Left ventricle myocardium inferior (tissue), 1 donor: Measurements from ENCODE around the gene PCYT2. TPM values are rescaled to one million over a fixed set of nuclear protein-coding genes. Genes with fewer than 3 reads are reported as not detected.
A peak's percentile ranks its signal among the peaks of the same experiment; 100 is the strongest.

Experiments used
- DNase-seq: peaks from one replicate; pipeline ENCODE4 v3.0.0-alpha.2; 2020
- H3K27ac ChIP-seq: fragments of 200-600 bp; replicated peaks from 2 replicates; pipeline ENCODE4 v1.8.0; 2021
- H3K27me3 ChIP-seq: fragments of 200-600 bp; 2 replicates; pipeline ENCODE4 v1.8.0; 2021; ENCODE audit warnings: low read depth
- H3K36me3 ChIP-seq: fragments of 200-600 bp; 2 replicates; pipeline ENCODE4 v1.8.0; 2021
- H3K4me1 ChIP-seq: fragments of 200-600 bp; 2 replicates; pipeline ENCODE4 v1.8.0; 2021
- H3K4me3 ChIP-seq: fragments of 200-600 bp; 2 replicates; pipeline ENCODE4 v1.8.0; 2021; ENCODE audit warnings: mild to moderate bottlenecking, moderate library complexity
- H3K9me3 ChIP-seq: fragments of 200-600 bp; replicated peaks from 2 replicates; pipeline ENCODE4 v1.8.0; 2021
- CTCF ChIP-seq: fragments of 200-600 bp; IDR thresholded peaks from 2 replicates; pipeline ENCODE4 v1.8.0; 2021; ENCODE audit warnings: antibody characterized with exemption, mild to moderate bottlenecking, borderline replicate concordance
- intact Hi-C: fragments of 100-400 bp; cut with micrococcal nuclease; formaldehyde crosslinking; loops from one replicate; pipeline ENCODE4 v1.11.0; 2022
- total RNA-seq: library from RNA; stranded (reverse); fragmentation: NEBNext Ultra II Directional; extraction: Animal tissue kit (Norgen Biotek cat#: 25700); gene quantifications from one replicate; pipeline ENCODE4 v1.2.1, GENCODE V29; 2021
- donor health status: DM: no; HTN: yes; CAD: no; lungs with severe emphysema.

PCYT2 gene
- total RNA-seq, 1 donor from 2014 or later = 48.1 TPM

DNA sequence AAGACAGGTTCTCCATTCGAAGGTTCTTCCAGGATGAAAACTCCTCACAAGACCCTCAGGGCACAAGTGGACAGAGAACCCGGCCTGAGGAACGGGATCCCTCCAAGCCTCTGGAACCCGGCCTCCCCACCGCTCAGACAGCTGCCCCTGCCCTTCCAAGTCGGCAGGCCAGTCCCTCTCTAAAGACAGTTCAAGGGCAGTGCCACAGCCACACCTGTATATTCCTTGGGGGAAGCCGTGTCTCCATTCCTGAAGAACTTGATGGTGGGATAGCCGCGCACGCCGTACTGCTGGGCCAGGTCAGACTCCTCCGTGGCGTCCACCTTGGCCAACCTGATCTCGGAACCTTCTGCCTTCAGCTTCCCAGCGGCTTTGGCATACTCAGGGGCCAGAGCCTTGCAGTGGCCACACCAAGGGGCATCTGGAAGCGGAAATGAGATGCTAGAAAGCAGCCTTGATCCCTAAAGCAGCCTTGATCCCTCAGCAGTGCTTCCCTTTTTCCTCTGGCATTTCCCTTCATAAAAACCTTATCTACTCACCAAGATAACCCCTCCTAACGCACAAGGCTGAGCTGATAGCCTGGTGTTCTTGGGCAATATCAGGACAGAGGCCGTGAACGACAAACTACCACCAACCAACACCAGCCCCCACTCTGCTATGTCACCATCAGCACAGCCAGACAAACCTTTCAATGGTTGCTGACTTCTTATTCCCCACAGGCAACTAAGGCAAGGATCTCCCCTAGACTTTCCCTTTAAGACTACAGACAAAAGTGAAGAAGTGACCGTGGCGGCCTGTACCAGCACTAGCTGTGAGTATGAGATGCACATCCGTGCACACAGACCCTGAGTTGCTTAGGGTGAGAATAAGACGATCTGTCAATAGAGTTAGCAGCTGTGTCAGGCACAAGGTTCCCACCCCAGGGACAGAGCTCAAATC, 52.0 kb downstream of the PCYT2 start:
- DNase-seq = no peak
- Histone ChIP-seq H3K4me1 (peaks cover 87% of the 10 kb centered on the region), H3K4me3 (peak overlapping the region; percentile 91), H3K36me3 (peaks cover 42% of the 10 kb centered on the region), H3K27me3 (no peaks in the 10 kb centered on the region), H3K9me3 (no peaks in the 10 kb centered on the region), H3K27ac (peak overlapping the region; percentile 97)
- TF ChIP-seq CTCF = no peak
- intact Hi-C loops = no loop called here

- H3K9me3 ChIP-seq = no peaks in the 10 kb centered on the region
- H3K36me3 ChIP-seq = peaks cover 51% of the 10 kb centered on the region
- no peak overlapping the region for H3K27ac ChIP-seq
- no peaks in the 10 kb centered on the region for H3K27me3 ChIP-seq
- peak overlapping the region; percentile 91 for H3K4me3 ChIP-seq
- DNase-seq = no peak
- peaks cover 82% of the 10 kb centered on the region for H3K4me1 ChIP-seq
- intact Hi-C loops = no loop called here
- no peak for TF ChIP-seq CTCF
These were observed 52.8 kb downstream of the PCYT2 start for GRCh38 chr17:81858170-81858966.

GRCh38 chr17:81854974-81855774, 56.0 kb downstream of the PCYT2 start:
- Histone ChIP-seq H3K4me3 (no peak overlapping the region), H3K9me3 (no peaks in the 10 kb centered on the region), H3K4me1 (peaks cover 56% of the 10 kb centered on the region), H3K27ac (peak overlapping the region; percentile 48), H3K27me3 (no peaks in the 10 kb centered on the region), H3K36me3 (peaks cover 80% of the 10 kb centered on the region)
- DNase-seq = no peak
- TF ChIP-seq CTCF = peak; percentile 19
- intact Hi-C loops = no loop called here

- intact Hi-C loops = no loop called here
- no peak overlapping the region for H3K4me3 ChIP-seq
- H3K4me1 ChIP-seq = peaks cover 27% of the 10 kb centered on the region
- H3K27me3 ChIP-seq = no peaks in the 10 kb centered on the region
- H3K27ac ChIP-seq = no peak overlapping the region
- no peak for TF ChIP-seq CTCF
- H3K9me3 ChIP-seq = no peaks in the 10 kb centered on the region
- DNase-seq = no peak
- peaks cover 90% of the 10 kb centered on the region for H3K36me3 ChIP-seq
These were observed 59.0 kb downstream of the PCYT2 start for GRCh38 chr17:81852237-81852636.

DNA sequence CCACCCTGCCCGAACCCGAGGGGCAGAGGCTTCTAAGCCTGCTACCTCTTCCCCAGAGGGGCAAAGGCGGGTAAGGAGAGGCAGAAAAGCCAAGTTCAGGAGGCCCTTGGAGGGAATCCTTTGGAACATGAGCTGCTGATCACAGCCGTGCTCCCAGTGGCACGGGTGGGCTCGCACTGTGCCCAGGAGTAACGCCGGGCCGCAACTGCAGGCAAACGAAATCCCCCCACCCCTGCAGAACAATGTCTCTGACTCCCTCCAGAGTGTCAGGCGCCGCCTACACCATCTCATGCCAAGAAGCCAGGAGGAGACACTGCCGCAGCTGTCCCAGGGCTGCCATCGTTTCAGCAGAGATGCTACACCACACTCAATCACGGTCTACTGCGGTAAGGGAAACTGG, 59.8 kb downstream of the PCYT2 start:
- H3K27ac ChIP-seq = no peak overlapping the region
- TF ChIP-seq CTCF = no peak
- intact Hi-C loops = no loop called here
- H3K4me3 ChIP-seq = no peak overlapping the region
- no peaks in the 10 kb centered on the region for H3K27me3 ChIP-seq
- H3K36me3 ChIP-seq = peaks cover 90% of the 10 kb centered on the region
- H3K4me1 ChIP-seq = peaks cover 20% of the 10 kb centered on the region
- no peak for DNase-seq
- H3K9me3 ChIP-seq = no peaks in the 10 kb centered on the region
